ENCODE results near the gene LOXL4. TPM values are rescaled to one million over a fixed set of nuclear protein-coding genes. Genes with fewer than 3 reads are reported as not detected.

LOXL4 gene
- total and polyA plus RNA-seq, 2 donors (not counting 1 experiment from before 2014, with no cell fraction given): 0.12 TPM; not detected in 1

DNA sequence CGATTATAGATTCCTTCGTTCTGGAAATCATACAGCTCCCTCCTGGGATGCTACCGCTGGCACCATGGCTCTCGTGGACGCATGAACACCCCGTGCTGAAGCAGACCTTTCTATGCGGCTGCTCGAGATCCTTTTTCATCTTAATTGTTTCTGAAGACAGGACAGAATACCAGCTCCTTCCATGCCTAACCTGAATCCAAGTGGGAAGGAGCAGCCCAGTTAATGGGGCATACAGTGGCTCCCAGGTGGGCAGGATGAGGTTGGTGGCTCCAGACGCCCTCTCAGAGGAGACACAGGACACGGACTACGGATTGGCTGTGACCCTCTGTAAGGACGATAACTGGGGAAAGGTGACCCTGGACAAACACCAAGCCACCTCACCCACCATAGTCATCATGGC lies 18.4 kb upstream of the LOXL4 start:
- ATAC-seq (ENCODE audit: low read depth) (no peak), DNase-seq (no peak)
- intact Hi-C loops (cut with micrococcal nuclease): no loop called here
- Histone ChIP-seq H3K27ac (ENCODE audit: low read length in 2 of 2) (no peak overlapping the region), H4K20me1 (ENCODE audit: control insufficient read depth, insufficient read depth, low read length, poor library complexity, severe bottlenecking) (no peaks in the 10 kb centered on the region), H2AFZ (ENCODE audit: insufficient read depth, low read depth, low read length, poor library complexity, severe bottlenecking) (no peak overlapping the region), H3K79me2 (ENCODE audit: control insufficient read depth, insufficient read depth, low read length) (no peaks in the 10 kb centered on the region), H3K9ac (ENCODE audit: low read length) (no peak overlapping the region), H3K36me3 (replicated peaks in 1 of 2; ENCODE audit: control extremely low read depth in 1 of 2, control insufficient read depth in 1 of 2, extremely low read depth in 1 of 2, insufficient read depth in 2 of 2, low read length in 1 of 2) (no peaks in the 10 kb centered on the region), H3K9me3 (ENCODE audit: control extremely low read depth in 1 of 3, control insufficient read depth in 2 of 3, insufficient read depth in 1 of 3, low read length in 2 of 3) (peaks cover 0 to 4% (median 0%) of the 10 kb centered on the region in 3 donors), H3K4me1 (ENCODE audit: control insufficient read depth in 2 of 2, insufficient read depth in 2 of 2, low read length in 2 of 2) (no peaks in the 10 kb centered on the region), H3K4me2 (replicated peaks; ENCODE audit: low read depth, low read length, poor library complexity, severe bottlenecking) (no peak overlapping the region), H3K27me3 (replicated peaks in 1 of 4; ENCODE audit: control extremely low read depth in 1 of 4, control insufficient read depth in 3 of 4, insufficient read depth in 4 of 4, low read length in 3 of 4) (peaks cover 0 to 21% (median 8%) of the 10 kb centered on the region in 4 experiments), H3K4me3 (ENCODE audit: control extremely low read depth in 1 of 5, extremely low read depth in 1 of 5, insufficient read depth in 1 of 5, low read depth in 2 of 5, low read length in 4 of 5) (no peak overlapping the region)
- H3K27ac Mint-ChIP-seq: no peak overlapping the region
- H3K9me3 Mint-ChIP-seq (ENCODE audit: insufficient read depth): no peaks in the 10 kb centered on the region
- TF ChIP-seq, protein P1, sequence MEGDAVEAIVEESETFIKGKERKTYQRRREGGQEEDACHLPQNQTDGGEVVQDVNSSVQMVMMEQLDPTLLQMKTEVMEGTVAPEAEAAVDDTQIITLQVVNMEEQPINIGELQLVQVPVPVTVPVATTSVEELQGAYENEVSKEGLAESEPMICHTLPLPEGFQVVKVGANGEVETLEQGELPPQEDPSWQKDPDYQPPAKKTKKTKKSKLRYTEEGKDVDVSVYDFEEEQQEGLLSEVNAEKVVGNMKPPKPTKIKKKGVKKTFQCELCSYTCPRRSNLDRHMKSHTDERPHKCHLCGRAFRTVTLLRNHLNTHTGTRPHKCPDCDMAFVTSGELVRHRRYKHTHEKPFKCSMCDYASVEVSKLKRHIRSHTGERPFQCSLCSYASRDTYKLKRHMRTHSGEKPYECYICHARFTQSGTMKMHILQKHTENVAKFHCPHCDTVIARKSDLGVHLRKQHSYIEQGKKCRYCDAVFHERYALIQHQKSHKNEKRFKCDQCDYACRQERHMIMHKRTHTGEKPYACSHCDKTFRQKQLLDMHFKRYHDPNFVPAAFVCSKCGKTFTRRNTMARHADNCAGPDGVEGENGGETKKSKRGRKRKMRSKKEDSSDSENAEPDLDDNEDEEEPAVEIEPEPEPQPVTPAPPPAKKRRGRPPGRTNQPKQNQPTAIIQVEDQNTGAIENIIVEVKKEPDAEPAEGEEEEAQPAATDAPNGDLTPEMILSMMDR (IDR thresholded peaks at IDR 0.05): no peak
- TF ChIP-seq EZH2 (IDR thresholded peaks at IDR 0.05; ENCODE audit: borderline replicate concordance, insufficient read depth, low read depth, low read length, poor library complexity, severe bottlenecking): no peak
- H3K4me1 Mint-ChIP-seq: no peaks in the 10 kb centered on the region
- WGBS (ENCODE audit: insufficient coverage): 96% methylated on average over 9 of the region's 12 CpGs
- ChIA-PET POLR2A (no interaction called here), CTCF (no interaction called here)
- H3K27me3 Mint-ChIP-seq: peaks cover 50% of the 10 kb centered on the region
- no peak overlapping the region for H3K4me3 Mint-ChIP-seq

DNA sequence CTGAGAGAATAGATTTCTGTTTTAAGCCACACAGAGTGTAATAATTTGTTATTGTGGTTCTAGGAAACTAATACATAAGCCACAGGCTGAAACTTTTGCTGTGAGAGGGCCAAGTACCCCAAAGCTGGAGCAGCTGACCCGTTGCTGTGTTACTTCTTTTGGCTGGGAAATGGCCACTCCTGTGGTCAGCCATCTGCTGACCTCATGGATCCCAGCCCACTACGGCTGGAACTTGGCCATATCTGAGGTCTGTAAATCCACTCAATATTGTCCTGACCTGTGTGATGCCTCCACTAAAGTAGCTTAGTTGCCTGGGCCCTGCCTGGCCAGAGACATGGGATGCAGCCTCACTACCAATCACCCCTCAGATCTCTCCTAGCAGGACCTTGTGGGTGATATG lies 17.4 kb upstream of the LOXL4 start:
- no peak overlapping the region for H3K4me3 ChIP-seq (ENCODE audit: control extremely low read depth in 1 of 5, extremely low read depth in 1 of 5, insufficient read depth in 1 of 5, low read depth in 2 of 5, low read length in 4 of 5)
- ChIA-PET POLR2A (no interaction called here), CTCF (interaction anchor here (0.6 to 1.0 kb wide), 2 partner anchors 9 to 278 kb away, joined by 3 read pairs; no protein-coding TSS in a partner anchor)
- TF ChIP-seq, protein P1 (IDR thresholded peaks at IDR 0.05): no peak
- no peak for TF ChIP-seq EZH2 (IDR thresholded peaks at IDR 0.05; ENCODE audit: borderline replicate concordance, insufficient read depth, low read depth, low read length, poor library complexity, severe bottlenecking)
- intact Hi-C loops (cut with micrococcal nuclease): no loop called here
- H3K9ac ChIP-seq (ENCODE audit: low read length): no peak overlapping the region
- no peak overlapping the region for H3K27ac ChIP-seq (ENCODE audit: low read length in 2 of 2)
- H3K4me2 ChIP-seq (replicated peaks; ENCODE audit: low read depth, low read length, poor library complexity, severe bottlenecking): no peak overlapping the region
- H3K4me3 Mint-ChIP-seq: no peak overlapping the region
- H2AFZ ChIP-seq (ENCODE audit: insufficient read depth, low read depth, low read length, poor library complexity, severe bottlenecking): no peak overlapping the region
- H3K4me1 ChIP-seq (ENCODE audit: control insufficient read depth in 2 of 2, insufficient read depth in 2 of 2, low read length in 2 of 2): no peaks in the 10 kb centered on the region
- H3K9me3 ChIP-seq (ENCODE audit: control extremely low read depth in 1 of 3, control insufficient read depth in 2 of 3, insufficient read depth in 1 of 3, low read length in 2 of 3): peaks cover 0 to 10% (median 0%) of the 10 kb centered on the region in 3 donors
- 90% methylated on average over 2 of the region's 2 CpGs for WGBS (ENCODE audit: insufficient coverage)
- peaks cover 57% of the 10 kb centered on the region for H3K27me3 Mint-ChIP-seq
- no peaks in the 10 kb centered on the region for H3K36me3 ChIP-seq (replicated peaks in 1 of 2; ENCODE audit: control extremely low read depth in 1 of 2, control insufficient read depth in 1 of 2, extremely low read depth in 1 of 2, insufficient read depth in 2 of 2, low read length in 1 of 2)
- H3K79me2 ChIP-seq (ENCODE audit: control insufficient read depth, insufficient read depth, low read length): no peaks in the 10 kb centered on the region
- H3K27ac Mint-ChIP-seq: no peak overlapping the region
- H3K9me3 Mint-ChIP-seq (ENCODE audit: insufficient read depth): peaks cover 4% of the 10 kb centered on the region
- DNase-seq (no peak), ATAC-seq (ENCODE audit: low read depth) (no peak)
- no peaks in the 10 kb centered on the region for H3K4me1 Mint-ChIP-seq
- H3K27me3 ChIP-seq (replicated peaks in 1 of 4; ENCODE audit: control extremely low read depth in 1 of 4, control insufficient read depth in 3 of 4, insufficient read depth in 4 of 4, low read length in 3 of 4): peaks cover 0 to 21% (median 8%) of the 10 kb centered on the region in 4 experiments
- no peaks in the 10 kb centered on the region for H4K20me1 ChIP-seq (ENCODE audit: control insufficient read depth, insufficient read depth, low read length, poor library complexity, severe bottlenecking)

Measured in B cell (primary cell).